Liver (tissue), 3 donors: Measurements from ENCODE around the gene SGF29.

Experiments
- CTCF ChIP-seq: fragments of 150-350 bp; IDR thresholded peaks from 2 replicates; pipeline ENCODE4 v1.5.1; 2017; ENCODE audit warnings: improper control_type of control experiment, low read depth, low read length; ENCODE audit not compliant: missing input control
- JUND ChIP-seq, 2 donors: IDR thresholded peaks; 2 replicates each; pipeline ENCODE4 v1.6.1; 2016; ENCODE audit warnings: antibody characterized with exemption in 2 of 2
- MAX ChIP-seq: IDR thresholded peaks from 2 replicates; pipeline ENCODE4 v1.6.1; 2016; ENCODE audit warnings: antibody characterized with exemption
- YY1 ChIP-seq: IDR thresholded peaks from 2 replicates; pipeline ENCODE4 v1.6.1; 2016; ENCODE audit warnings: antibody characterized with exemption, mild to moderate bottlenecking
- donor health status: healthy.
- donor health status: healthy.

GRCh38 chr16:28524681-28525171 lies 29.0 kb upstream of the SGF29 start:
- TF ChIP-seq JUND (IDR thresholded peaks at IDR 0.05) (peak in 1 of 2 donors; percentile 39), MAX (peak; percentile 26), CTCF (peak; percentile 4), YY1 (peak; percentile 98)
